ENCODE measurements around the gene INSYN1. TPM values are rescaled to one million over a fixed set of nuclear protein-coding genes. Genes with fewer than 3 reads are reported as not detected.
"Not testable (repeated sequence)": the region's sequence is repeated elsewhere in the genome, so short reads cannot be mapped to it uniquely, and the experiment has no call there.

The INSYN1 gene
- total RNA-seq, 3 donors from 2014 or later, result not detected

DNA sequence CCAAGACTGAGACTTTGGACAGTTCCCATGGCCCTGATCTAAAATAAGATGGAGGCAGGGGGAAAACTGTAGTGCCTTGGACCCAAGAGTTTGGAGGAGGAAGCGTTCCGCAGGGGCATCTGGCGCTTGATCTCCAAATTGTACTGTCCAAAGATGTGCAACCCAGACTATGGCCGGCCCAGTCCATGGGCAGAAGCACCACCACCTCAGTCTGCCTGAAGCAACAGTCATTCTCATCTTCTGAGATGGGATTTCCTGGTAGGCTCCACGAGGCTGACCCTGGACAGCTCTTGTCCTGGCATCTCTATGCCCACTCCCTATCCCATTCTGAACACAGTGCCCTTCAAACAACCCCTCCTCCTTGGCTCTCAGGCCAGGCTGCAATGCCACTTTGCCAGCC is 3.6 kb downstream of the INSYN1 start:
- no peak for DNase-seq
- Mint-ChIP-seq H3K9me3 (no peaks in the 10 kb centered on the region), H3K4me3 (no peak overlapping the region), H3K27me3 (ENCODE audit: low read depth) (peaks cover 51% of the 10 kb centered on the region), H3K4me1 (ENCODE audit: low read depth) (peaks cover 5% of the 10 kb centered on the region), H3K36me3 (ENCODE audit: insufficient read depth) (no peaks in the 10 kb centered on the region)
- ATAC-seq, result no peak

DNA sequence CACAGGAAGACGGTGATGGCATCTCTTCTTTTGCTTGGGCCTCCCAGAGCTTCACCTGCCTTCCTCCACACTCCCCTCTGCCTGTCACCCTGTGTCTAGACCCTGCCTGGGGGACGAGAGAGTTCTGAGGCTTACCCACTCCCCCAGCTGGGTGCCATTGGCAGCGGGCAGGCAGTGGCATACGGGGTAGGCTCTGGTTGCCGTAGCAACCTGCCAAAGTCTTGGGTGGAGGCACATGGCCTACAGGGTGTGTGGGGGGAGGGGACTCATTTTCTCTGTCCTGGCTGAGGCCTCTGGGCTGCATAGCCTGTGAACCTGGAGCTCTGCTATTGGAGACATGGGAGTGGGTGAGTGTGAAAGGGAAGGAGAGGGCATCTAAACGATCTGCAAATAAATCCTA is 4.4 kb downstream of the INSYN1 start:
- Mint-ChIP-seq H3K36me3 (ENCODE audit: insufficient read depth) (no peaks in the 10 kb centered on the region), H3K9me3 (no peaks in the 10 kb centered on the region), H3K27me3 (ENCODE audit: low read depth) (peaks cover 46% of the 10 kb centered on the region), H3K4me3 (no peak overlapping the region), H3K4me1 (ENCODE audit: low read depth) (peaks cover 5% of the 10 kb centered on the region)
- no peak for ATAC-seq
- DNase-seq, result no peak

DNA sequence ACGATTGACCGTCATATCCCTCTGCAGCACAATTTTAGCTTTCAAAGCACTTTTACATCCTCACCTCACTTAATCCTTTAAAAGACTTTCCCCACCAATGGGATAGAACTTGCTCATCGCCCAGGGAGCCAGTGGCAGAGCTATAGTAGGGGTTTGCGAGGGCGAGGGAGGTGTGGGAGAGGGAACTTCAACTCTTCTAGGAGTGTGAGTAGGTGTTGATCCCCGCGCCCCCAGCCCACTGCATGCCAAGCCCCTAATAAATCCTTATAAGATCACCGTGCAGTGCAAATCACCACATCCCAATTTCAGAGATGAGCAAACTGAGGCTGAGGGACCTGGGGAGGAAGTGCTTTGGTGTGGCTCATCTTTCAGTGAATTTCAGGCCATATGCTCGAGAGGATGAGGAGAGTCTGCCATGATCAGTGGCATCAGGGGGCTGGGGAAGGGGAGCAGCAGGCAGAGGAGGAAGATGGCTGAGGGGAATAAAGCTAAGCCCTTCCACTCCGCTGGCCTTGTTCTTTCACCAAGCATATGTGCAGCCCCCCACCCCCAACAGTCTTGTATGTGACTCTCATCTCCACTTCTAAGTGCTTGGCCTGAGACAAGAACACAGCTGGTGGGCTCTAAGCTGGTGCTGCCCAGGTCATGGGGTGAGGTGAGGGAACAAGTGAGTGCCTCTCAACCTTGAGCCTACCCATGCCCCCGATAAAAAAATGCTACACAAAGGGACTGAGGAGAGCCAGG is 5.1 kb downstream of the INSYN1 start:
- no peak overlapping the region for H3K4me3 Mint-ChIP-seq
- ATAC-seq, result no peak
- peaks cover 2% of the 10 kb centered on the region for H3K4me1 Mint-ChIP-seq (ENCODE audit: low read depth)
- H3K27me3 Mint-ChIP-seq (ENCODE audit: low read depth), result peaks cover 42% of the 10 kb centered on the region
- no peak for DNase-seq
- no peaks in the 10 kb centered on the region for H3K36me3 Mint-ChIP-seq (ENCODE audit: insufficient read depth)
- H3K9me3 Mint-ChIP-seq, result no peaks in the 10 kb centered on the region

DNA sequence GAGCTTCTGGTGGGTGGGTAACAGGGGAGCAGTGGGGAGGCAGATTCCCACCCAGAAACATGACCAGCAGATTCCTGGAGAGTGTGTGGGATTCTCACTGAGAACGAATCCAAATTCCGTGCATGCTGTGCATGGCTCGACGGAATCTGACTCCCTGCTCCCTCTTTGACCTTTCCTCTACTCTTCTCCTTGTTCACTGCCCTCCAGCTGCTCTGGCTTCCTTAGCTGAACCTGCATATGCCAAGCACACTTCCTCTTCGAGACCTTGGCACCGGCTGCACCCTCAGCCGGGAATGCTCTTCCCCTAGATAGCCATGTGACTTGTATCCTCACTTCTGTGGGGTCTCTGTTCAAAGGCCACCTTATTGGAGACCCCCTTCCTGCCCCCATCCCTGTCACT is 6.3 kb downstream of the INSYN1 start:
- Mint-ChIP-seq H3K27me3 (ENCODE audit: low read depth) (peaks cover 42% of the 10 kb centered on the region), H3K4me3 (no peak overlapping the region), H3K36me3 (ENCODE audit: insufficient read depth) (no peaks in the 10 kb centered on the region), H3K4me1 (ENCODE audit: low read depth) (peaks cover 2% of the 10 kb centered on the region), H3K9me3 (no peaks in the 10 kb centered on the region)
- DNase-seq (no peak), ATAC-seq (no peak)

DNA sequence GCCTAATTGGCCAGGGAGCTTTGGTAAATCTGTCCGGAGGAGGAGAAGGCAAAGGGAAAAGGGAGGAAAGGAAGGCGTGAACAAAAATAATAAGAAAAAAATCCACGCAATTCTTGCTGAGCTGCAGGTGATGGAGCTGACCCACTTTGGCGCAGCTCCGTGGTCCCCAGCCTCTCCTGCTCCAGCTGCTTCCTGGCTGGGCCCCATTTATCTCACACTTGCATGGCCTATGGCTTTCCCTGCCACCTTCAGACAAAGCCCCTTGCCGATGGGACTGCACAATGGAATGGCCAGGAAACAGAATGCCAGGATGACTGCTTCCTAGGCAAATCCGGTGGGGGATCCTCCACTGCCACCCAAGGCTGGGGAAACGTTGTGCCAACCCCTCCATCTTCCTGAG is 6.9 kb downstream of the INSYN1 start:
- no peak overlapping the region for H3K4me3 Mint-ChIP-seq
- peaks cover 41% of the 10 kb centered on the region for H3K27me3 Mint-ChIP-seq (ENCODE audit: low read depth)
- no peaks in the 10 kb centered on the region for H3K36me3 Mint-ChIP-seq (ENCODE audit: insufficient read depth)
- DNase-seq (no peak), ATAC-seq (no peak)
- no peaks in the 10 kb centered on the region for H3K4me1 Mint-ChIP-seq (ENCODE audit: low read depth)
- H3K9me3 Mint-ChIP-seq, result no peaks in the 10 kb centered on the region

DNA sequence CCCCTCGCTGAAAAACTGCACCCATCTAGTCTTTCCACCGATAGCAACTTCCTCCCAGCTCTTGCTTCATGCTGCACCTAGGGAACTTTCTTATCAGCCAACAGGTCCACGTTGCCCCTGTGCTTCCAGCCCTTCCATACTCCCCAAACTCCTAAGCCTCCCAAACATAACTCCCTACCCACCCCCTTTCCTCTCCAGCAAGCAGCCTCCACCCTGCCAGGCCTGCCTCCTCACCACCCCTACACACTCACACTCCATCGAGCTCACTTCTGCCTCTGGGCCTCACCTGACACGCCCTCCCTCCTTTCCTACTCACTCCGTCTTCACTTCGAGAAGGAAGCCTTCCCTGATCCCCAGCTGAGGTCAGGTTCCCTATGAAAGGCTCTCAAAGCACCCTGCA is 8.1 kb downstream of the INSYN1 start:
- no peaks in the 10 kb centered on the region for H3K36me3 Mint-ChIP-seq (ENCODE audit: insufficient read depth)
- no peak overlapping the region for H3K4me3 Mint-ChIP-seq
- ATAC-seq (no peak), DNase-seq (no peak)
- no peaks in the 10 kb centered on the region for H3K9me3 Mint-ChIP-seq
- no peaks in the 10 kb centered on the region for H3K4me1 Mint-ChIP-seq (ENCODE audit: low read depth)
- H3K27me3 Mint-ChIP-seq (ENCODE audit: low read depth), result peaks cover 35% of the 10 kb centered on the region

DNA sequence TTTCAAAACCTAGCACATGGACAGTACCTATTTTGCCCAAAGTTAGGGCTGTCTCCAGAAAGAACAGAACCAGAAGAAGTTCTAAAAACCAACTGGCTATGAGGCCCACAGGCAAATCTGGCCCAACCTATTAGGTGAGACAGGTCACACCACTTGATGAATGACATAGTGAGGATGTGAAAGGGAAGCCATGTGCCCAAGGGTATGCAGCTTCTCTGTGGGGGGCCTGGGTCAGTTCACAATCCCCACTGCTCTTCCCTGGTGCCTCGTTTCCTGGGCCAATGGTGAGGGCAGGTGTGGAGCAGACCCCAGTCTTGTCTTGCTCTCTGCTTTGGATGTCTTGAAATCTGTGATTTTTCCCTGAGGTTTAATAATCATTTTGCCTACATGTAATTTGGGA is 8.9 kb downstream of the INSYN1 start:
- ATAC-seq (no peak), DNase-seq (no peak)
- Mint-ChIP-seq H3K4me3 (no peak overlapping the region), H3K4me1 (ENCODE audit: low read depth) (no peaks in the 10 kb centered on the region), H3K9me3 (no peaks in the 10 kb centered on the region), H3K36me3 (ENCODE audit: insufficient read depth) (no peaks in the 10 kb centered on the region), H3K27me3 (ENCODE audit: low read depth) (peaks cover 30% of the 10 kb centered on the region)

DNA sequence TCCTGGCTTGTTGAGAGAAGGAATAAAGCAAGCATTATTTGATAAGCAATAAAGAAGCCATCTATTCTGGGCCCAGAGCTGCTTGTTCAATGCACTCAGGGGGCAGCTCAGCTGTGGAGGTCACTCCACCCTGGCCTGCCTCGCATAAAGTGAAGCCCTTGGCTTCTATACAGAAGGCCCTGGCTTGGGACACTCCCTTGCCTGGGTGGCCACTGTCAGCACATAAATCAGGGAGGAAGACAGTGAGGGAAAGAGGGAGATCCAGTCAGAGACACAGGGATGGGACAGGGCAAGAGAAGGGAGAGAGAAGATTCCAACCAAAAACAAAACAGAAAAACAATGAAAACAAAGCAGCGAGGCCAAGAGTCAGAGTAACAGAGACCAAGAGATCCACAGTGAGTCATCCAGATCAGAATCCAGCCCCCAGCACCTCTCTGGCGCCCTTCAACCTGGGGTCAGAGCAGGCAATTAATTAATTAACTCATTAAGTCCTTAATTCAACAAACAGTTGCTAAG is 11.8 kb downstream of the INSYN1 start:
- Mint-ChIP-seq H3K4me1 (ENCODE audit: low read depth) (no peaks in the 10 kb centered on the region), H3K9me3 (no peaks in the 10 kb centered on the region), H3K4me3 (no peak overlapping the region), H3K27me3 (ENCODE audit: low read depth) (peaks cover 13% of the 10 kb centered on the region), H3K36me3 (ENCODE audit: insufficient read depth) (no peaks in the 10 kb centered on the region)
- DNase-seq (no peak), ATAC-seq (no peak)

DNA sequence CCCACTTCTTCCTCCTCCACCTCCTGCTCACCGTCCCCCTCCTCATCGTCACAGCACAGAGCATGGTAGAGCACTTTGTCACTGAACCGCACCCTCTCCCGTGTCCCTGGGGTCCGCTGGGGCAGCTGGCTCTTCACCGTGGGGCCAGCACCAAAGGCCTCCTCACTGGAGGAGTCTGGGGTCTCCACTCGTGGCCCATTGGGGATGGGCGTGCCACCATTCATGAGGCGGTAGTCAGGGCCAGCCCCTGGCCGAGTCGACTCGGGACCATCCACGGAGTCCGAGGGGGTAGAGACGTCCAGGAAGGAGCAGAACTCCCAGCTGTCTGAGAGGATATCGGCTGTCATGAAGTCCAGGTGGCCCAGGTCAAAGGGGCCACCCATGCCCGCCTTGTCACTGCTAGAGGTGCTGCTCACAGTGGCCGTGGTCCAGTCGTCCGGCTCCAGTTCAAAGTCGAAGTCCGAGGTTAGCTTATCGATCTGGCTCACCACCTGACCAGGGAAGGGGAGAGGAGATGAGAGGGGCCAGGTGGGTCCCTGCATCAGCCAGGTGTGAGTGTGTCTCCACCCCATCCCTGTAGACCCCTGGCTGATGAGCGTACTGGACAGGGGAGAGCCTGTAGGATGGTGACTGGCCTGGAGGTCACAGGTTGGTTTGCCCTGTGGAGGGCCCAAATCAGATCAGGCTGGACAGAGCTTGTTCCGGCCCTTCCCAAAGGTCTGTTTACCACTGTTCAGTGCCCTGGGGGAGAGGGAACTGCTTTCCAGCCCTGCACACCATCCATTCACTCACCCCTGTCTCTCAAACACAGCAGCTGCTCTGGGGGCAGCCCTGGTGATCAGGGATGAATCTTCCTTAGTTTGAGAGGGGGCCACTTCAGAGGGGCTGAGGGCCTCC is 12.8 kb downstream of the INSYN1 start:
- no peaks in the 10 kb centered on the region for H3K9me3 Mint-ChIP-seq
- DNase-seq (no peak), ATAC-seq (no peak)
- H3K4me1 Mint-ChIP-seq (ENCODE audit: low read depth), result no peaks in the 10 kb centered on the region
- no peaks in the 10 kb centered on the region for H3K36me3 Mint-ChIP-seq (ENCODE audit: insufficient read depth)
- H3K27me3 Mint-ChIP-seq (ENCODE audit: low read depth), result peaks cover 12% of the 10 kb centered on the region
- no peak overlapping the region for H3K4me3 Mint-ChIP-seq

DNA sequence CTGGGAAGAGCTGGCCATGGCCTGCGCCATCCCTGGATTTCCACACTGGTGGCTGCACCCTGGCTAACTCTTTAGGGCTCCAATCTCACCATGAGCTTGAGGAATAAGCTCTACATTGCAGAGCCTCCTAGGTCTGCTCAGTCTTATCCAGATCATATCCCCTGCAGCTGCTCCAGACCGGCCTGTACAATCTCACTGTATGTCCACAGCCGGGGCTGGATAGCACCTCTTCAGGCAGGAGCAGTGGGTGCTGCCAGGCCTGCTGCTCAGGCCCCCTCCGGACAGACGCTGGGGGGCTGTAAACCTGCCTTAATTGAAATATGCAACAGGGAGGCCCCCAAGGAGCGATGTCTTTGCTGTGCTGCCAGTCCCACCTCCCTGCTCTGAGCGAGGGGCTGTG is 15.6 kb downstream of the INSYN1 start:
- no peaks in the 10 kb centered on the region for H3K36me3 Mint-ChIP-seq (ENCODE audit: insufficient read depth)
- no peaks in the 10 kb centered on the region for H3K9me3 Mint-ChIP-seq
- ATAC-seq, result no peak
- peaks cover 12% of the 10 kb centered on the region for H3K27me3 Mint-ChIP-seq (ENCODE audit: low read depth)
- no peaks in the 10 kb centered on the region for H3K4me1 Mint-ChIP-seq (ENCODE audit: low read depth)
- H3K4me3 Mint-ChIP-seq, result no peak overlapping the region
- DNase-seq, result no peak

DNA sequence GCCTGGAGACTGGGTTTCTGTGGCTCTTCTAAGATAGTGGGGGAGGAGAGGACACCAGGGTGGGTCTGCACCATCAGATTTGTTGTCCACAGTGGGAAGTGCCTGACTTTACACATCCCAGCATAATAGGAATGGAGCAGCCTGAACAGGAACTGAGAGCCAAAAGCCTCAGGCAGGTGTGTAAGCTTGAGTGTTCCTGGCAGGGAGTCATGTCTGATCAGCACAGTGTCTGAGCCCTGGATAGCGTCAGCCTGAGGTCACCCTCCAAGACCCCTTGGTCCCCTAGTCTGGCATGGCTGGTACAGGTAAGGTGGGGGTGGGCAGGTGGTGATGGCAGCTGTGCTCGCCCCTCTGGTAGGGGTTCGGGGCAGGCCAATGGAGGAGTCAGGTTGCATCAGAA is 20.2 kb downstream of the INSYN1 start:
- ATAC-seq (no peak), DNase-seq (no peak)
- Mint-ChIP-seq H3K4me1 (ENCODE audit: low read depth) (no peaks in the 10 kb centered on the region), H3K27me3 (ENCODE audit: low read depth) (peaks cover 8% of the 10 kb centered on the region), H3K36me3 (ENCODE audit: insufficient read depth) (no peaks in the 10 kb centered on the region), H3K4me3 (no peak overlapping the region), H3K9me3 (no peaks in the 10 kb centered on the region)

DNA sequence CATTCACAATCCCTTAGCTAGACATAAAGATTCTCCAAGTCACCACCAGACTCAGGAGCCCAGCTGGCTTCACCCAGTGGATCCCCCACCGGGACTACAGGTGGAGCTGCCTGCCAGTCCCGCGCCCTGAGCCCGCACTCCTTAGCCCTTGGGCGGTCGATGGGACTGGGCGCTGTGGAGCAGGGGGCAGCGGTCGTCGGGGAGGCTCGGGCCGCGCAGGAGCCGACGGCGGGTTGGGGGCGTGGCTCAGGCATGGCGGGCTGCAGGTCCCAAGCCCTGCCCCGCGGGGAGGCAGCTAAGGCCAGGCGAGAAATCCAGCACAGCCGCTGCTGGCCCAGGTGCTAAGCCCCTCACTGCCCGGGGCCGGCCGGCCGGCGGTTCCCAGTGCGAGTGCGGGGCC is 21.1 kb downstream of the INSYN1 start:
- ATAC-seq; H3K4me1 Mint-ChIP-seq (ENCODE audit: low read depth); H3K27me3 Mint-ChIP-seq (ENCODE audit: low read depth); H3K9me3 Mint-ChIP-seq; H3K4me3 Mint-ChIP-seq; H3K36me3 Mint-ChIP-seq (ENCODE audit: insufficient read depth); DNase-seq: not testable (repeated sequence)

DNA sequence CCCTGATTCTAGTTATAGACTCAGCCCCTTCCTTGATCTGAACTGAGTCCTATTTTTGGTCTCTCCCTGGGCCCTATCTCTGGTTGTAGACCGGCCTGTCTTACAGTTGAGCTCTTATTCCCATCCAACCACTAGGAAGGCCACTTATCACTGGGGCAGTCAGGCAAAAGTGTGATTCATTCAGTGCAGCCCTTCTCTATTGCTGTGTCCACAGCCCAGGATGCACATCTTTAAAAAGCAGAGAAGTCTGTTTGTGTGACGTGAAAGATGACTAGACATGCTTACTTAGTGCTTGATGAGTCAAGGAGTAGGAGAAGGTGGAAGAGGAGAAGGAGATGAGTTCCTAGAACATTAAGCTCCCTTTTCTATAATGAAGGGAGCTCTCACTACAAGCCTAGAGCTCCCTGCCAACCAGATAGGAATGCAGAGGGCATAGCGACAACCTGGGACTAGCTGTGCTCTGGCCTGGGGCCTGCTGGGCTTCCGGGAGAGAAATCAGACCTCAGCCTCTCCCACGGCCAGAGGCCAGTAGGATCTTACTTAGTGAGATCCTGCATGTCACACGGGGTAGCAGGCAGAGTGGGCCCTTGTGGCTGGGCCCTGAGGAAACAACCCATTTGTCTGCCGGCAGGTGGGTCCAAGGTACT is 25.7 kb downstream of the INSYN1 start:
- peaks cover 8% of the 10 kb centered on the region for H3K27me3 Mint-ChIP-seq (ENCODE audit: low read depth)
- H3K9me3 Mint-ChIP-seq, result no peaks in the 10 kb centered on the region
- no peak for DNase-seq
- ATAC-seq, result no peak
- no peaks in the 10 kb centered on the region for H3K36me3 Mint-ChIP-seq (ENCODE audit: insufficient read depth)
- no peak overlapping the region for H3K4me3 Mint-ChIP-seq
- no peaks in the 10 kb centered on the region for H3K4me1 Mint-ChIP-seq (ENCODE audit: low read depth)

DNA sequence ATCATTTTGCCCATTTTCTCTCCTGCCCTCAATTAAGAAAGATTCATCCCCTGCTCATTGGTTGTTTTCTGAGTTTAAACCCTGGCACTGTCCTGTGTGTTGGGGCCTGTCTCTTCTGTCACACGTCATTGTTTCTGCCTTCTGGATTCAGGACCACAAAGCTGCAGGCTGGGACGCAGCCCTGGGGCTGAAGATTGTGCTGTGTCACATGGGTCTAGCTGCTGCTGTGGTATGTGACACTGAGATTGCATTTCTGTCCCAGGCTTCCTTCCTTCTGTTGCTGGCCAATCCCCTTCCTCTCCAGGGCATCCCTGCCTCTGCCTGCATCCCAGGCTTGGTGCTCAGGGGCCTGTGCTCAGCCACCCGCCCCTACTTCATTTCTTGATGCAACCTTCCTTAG is 28.9 kb downstream of the INSYN1 start:
- Mint-ChIP-seq H3K27me3 (ENCODE audit: low read depth) (peaks cover 16% of the 10 kb centered on the region), H3K4me1 (ENCODE audit: low read depth) (no peaks in the 10 kb centered on the region), H3K9me3 (no peaks in the 10 kb centered on the region), H3K4me3 (no peak overlapping the region), H3K36me3 (ENCODE audit: insufficient read depth) (no peaks in the 10 kb centered on the region)
- no peak for DNase-seq
- no peak for ATAC-seq
